ENCODE data around the gene LRMDA.

LRMDA gene

DNA sequence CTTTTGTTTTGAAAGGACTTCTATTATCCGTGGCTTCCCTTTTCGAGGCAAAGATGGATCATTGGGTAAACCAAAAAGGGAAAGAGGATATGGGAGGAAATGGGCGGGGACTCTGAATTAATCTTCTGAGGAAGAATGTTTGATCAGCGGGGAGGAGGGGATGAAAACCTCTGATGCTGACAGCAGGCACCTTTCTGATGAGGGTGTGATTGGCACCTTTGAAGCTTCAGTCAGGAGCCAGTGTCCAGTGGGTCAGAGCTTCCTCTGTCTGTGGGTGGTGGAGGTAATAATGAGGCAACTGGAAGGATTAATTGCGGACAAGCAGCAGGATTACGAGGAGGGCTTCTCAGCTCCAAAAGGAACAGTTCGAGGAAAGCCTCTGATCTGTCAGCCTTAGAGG lies 877.6 kb downstream of the LRMDA start:
- H2AFZ ChIP-seq (ENCODE audit: low read depth) = no peak overlapping the region
- no peak overlapping the region for H3K9ac ChIP-seq
- no peaks in the 10 kb centered on the region for H4K20me1 ChIP-seq (ENCODE audit: insufficient read depth)
- H3K4me3 ChIP-seq (IDR thresholded peaks at IDR 0.05; ENCODE audit: insufficient read depth, low read depth, low read length) = no peak overlapping the region
- H3K27ac ChIP-seq = no peak overlapping the region
- H3K36me3 ChIP-seq (ENCODE audit: insufficient read depth) = no peaks in the 10 kb centered on the region
- H3K4me2 ChIP-seq = no peak overlapping the region
- H3K27me3 ChIP-seq (ENCODE audit: insufficient read depth, low read depth) = no peaks in the 10 kb centered on the region
- H3K4me1 ChIP-seq (ENCODE audit: low read depth, poor library complexity, severe bottlenecking) = no peaks in the 10 kb centered on the region
- TF ChIP-seq, protein P1, sequence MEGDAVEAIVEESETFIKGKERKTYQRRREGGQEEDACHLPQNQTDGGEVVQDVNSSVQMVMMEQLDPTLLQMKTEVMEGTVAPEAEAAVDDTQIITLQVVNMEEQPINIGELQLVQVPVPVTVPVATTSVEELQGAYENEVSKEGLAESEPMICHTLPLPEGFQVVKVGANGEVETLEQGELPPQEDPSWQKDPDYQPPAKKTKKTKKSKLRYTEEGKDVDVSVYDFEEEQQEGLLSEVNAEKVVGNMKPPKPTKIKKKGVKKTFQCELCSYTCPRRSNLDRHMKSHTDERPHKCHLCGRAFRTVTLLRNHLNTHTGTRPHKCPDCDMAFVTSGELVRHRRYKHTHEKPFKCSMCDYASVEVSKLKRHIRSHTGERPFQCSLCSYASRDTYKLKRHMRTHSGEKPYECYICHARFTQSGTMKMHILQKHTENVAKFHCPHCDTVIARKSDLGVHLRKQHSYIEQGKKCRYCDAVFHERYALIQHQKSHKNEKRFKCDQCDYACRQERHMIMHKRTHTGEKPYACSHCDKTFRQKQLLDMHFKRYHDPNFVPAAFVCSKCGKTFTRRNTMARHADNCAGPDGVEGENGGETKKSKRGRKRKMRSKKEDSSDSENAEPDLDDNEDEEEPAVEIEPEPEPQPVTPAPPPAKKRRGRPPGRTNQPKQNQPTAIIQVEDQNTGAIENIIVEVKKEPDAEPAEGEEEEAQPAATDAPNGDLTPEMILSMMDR (conservative IDR thresholded peaks at IDR 0.05; ENCODE audit: low read depth, low read length) = no peak
- H3K79me2 ChIP-seq (ENCODE audit: insufficient read depth, low read depth) = no peaks in the 10 kb centered on the region

DNA sequence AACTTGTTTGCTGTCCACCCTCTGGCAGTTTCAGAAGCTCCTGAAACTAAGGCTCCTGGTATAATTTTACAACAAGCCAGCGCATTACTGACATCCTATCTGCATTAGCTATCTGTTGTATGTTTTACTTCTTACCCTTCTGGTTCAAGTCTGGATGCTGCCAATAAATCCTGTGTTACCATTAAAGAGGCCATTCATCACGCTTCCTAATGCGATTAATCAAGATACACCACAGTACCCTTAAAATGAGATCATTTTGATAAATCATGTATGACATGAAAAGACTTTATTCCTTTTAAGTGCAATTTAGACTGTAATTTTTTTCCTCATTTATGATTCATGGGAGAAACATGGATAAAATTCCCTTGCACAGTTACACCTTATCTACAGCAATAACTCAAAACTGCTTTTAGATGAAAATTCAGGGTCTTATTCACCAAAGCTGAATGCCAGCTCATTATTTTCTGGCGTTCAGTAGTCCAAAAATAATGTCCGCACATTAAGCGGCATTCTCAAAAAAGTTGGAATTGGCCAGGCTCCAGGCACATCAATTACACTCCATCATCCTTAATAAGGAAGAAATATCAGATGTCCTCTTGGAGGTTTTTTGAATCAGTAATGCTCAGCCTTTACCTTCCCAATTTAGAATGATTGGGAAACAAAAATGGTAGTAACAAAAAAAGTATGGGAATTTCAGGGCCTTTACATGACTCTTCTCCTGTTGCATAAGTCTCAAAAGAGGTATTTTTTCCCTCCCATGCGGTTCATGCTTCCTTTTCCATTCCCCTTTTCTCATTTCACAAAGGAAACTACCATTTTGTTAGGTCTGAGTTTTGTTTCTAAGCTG lies 878.5 kb downstream of the LRMDA start:
- Histone ChIP-seq H3K36me3 (ENCODE audit: insufficient read depth) (no peaks in the 10 kb centered on the region), H3K4me1 (ENCODE audit: low read depth, poor library complexity, severe bottlenecking) (no peaks in the 10 kb centered on the region), H2AFZ (ENCODE audit: low read depth) (no peak overlapping the region), H3K4me3 (IDR thresholded peaks at IDR 0.05; ENCODE audit: insufficient read depth, low read depth, low read length) (no peak overlapping the region), H4K20me1 (ENCODE audit: insufficient read depth) (no peaks in the 10 kb centered on the region), H3K4me2 (no peak overlapping the region), H3K27me3 (ENCODE audit: insufficient read depth, low read depth) (no peaks in the 10 kb centered on the region), H3K79me2 (ENCODE audit: insufficient read depth, low read depth) (no peaks in the 10 kb centered on the region), H3K9ac (no peak overlapping the region), H3K27ac (no peak overlapping the region)
- TF ChIP-seq, protein P1 (conservative IDR thresholded peaks at IDR 0.05; ENCODE audit: low read depth, low read length) = no peak

DNA sequence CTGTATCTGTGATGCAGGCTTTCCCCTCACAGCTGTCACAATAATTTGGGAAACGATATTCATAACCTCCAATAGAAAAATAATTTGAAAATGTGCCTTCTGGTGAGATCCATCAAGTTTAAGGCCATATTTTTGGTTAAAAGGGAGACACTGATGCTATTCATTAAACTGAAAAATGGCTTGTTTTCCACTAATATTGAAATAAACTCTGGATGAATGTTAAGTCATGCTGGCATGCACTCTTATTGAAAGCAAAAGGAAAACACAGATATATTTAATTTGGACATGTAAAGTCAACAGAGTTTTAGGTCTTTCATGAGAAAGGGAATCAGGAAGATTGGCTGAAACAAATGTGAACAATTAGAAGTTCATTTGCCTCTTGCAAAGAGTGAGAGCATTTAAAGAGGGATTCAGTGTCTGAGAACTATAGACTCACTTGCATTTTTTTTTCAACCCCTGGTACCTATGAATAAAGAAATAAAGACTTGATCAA lies 879.2 kb downstream of the LRMDA start:
- H2AFZ ChIP-seq (ENCODE audit: low read depth) = no peak overlapping the region
- no peaks in the 10 kb centered on the region for H3K36me3 ChIP-seq (ENCODE audit: insufficient read depth)
- no peaks in the 10 kb centered on the region for H3K4me1 ChIP-seq (ENCODE audit: low read depth, poor library complexity, severe bottlenecking)
- TF ChIP-seq, protein P1 (conservative IDR thresholded peaks at IDR 0.05; ENCODE audit: low read depth, low read length) = no peak
- no peaks in the 10 kb centered on the region for H3K79me2 ChIP-seq (ENCODE audit: insufficient read depth, low read depth)
- no peak overlapping the region for H3K27ac ChIP-seq
- no peak overlapping the region for H3K9ac ChIP-seq
- H3K4me3 ChIP-seq (IDR thresholded peaks at IDR 0.05; ENCODE audit: insufficient read depth, low read depth, low read length) = no peak overlapping the region
- no peaks in the 10 kb centered on the region for H4K20me1 ChIP-seq (ENCODE audit: insufficient read depth)
- H3K27me3 ChIP-seq (ENCODE audit: insufficient read depth, low read depth) = no peaks in the 10 kb centered on the region
- H3K4me2 ChIP-seq = no peak overlapping the region

DNA sequence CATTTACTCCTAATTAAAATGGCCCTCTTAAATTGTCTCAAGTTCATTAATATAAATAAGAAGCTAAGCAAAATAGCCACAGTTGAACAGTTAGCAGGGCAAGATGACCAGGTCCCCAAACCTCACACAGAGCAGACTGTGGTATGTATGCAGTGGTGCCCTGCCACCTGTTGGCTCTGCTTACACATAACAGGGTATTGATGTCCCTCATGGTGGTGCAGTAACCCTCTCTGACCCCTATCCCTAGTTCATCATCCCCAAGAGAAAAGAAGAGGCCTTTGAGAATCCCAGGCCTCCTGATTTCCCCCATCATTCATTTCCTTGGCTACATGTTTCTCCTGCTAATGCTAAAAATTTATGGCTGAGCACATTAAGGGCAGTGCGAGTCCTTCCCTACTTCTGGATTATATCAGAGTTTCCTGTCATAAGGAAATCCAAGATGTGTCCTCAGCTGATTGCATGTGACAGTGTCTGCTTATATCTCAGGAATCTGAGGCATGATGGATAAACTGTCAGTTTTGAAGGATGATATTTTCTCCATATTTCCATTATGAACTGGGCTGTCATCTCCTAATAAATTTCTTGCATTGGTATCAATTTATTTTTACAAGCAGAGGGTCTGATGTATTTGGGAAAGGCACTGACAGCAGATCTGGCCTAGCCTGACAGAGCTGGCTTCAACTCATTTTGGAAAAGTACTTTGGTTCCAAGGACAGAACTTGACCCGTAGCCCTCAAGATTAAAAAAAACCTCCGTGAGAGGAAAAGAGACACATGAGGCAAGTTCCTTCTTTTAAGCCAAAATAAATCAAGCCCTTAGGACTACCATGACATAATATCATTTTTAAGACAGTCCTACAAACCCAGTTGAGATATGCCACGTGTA lies 880.6 kb downstream of the LRMDA start:
- Histone ChIP-seq H3K9ac (no peak overlapping the region), H4K20me1 (ENCODE audit: insufficient read depth) (no peaks in the 10 kb centered on the region), H3K27ac (no peak overlapping the region), H3K4me1 (ENCODE audit: low read depth, poor library complexity, severe bottlenecking) (no peaks in the 10 kb centered on the region), H2AFZ (ENCODE audit: low read depth) (no peak overlapping the region), H3K36me3 (ENCODE audit: insufficient read depth) (no peaks in the 10 kb centered on the region), H3K4me3 (IDR thresholded peaks at IDR 0.05; ENCODE audit: insufficient read depth, low read depth, low read length) (no peak overlapping the region), H3K27me3 (ENCODE audit: insufficient read depth, low read depth) (no peaks in the 10 kb centered on the region), H3K4me2 (no peak overlapping the region), H3K79me2 (ENCODE audit: insufficient read depth, low read depth) (no peaks in the 10 kb centered on the region)
- TF ChIP-seq, protein P1 (conservative IDR thresholded peaks at IDR 0.05; ENCODE audit: low read depth, low read length) = peak; percentile 62
